Ishikawa (cell line): ENCODE measurements around the gene PLEKHA7.

Source experiments
- CEBPB ChIP-seq: IDR thresholded peaks from 2 replicates; pipeline ENCODE4 v1.6.1; 2012
- CREB1 ChIP-seq: IDR thresholded peaks from 2 replicates; pipeline ENCODE4 v1.6.1; 2012; ENCODE audit warnings: low read depth
- EGR1 ChIP-seq: IDR thresholded peaks from 2 replicates; pipeline ENCODE4 v1.6.1; 2012
- EP300 ChIP-seq: IDR thresholded peaks from 2 replicates; pipeline ENCODE4 v1.6.1; 2012; ENCODE audit warnings: borderline replicate concordance
- FOXM1 ChIP-seq: IDR thresholded peaks from 2 replicates; pipeline ENCODE4 v1.6.1; 2012; ENCODE audit warnings: low read depth, borderline replicate concordance
- NFIC ChIP-seq: IDR thresholded peaks from 2 replicates; pipeline ENCODE4 v1.6.1; 2012
- RAD21 ChIP-seq: IDR thresholded peaks from 2 replicates; pipeline ENCODE4 v1.6.1; 2012; ENCODE audit warnings: low read depth
- TAF1 ChIP-seq: IDR thresholded peaks from 2 replicates; pipeline ENCODE4 v1.6.1; 2012; ENCODE audit warnings: low read depth, mild to moderate bottlenecking
- TCF12 ChIP-seq: IDR thresholded peaks from 2 replicates; pipeline ENCODE4 v1.6.1; 2012; ENCODE audit warnings: low read depth
- TEAD4 ChIP-seq: IDR thresholded peaks from 2 replicates; pipeline ENCODE4 v1.6.1; 2012
- YY1 ChIP-seq: IDR thresholded peaks from 2 replicates; pipeline ENCODE4 v1.6.1; 2012; ENCODE audit warnings: low read depth
- ZBTB7A ChIP-seq: IDR thresholded peaks from 2 replicates; pipeline ENCODE4 v1.6.1; 2012; ENCODE audit warnings: low read depth
- TF ChIP-seq, protein P1 (sequence below): IDR thresholded peaks from 2 replicates; pipeline ENCODE4 v1.6.1; 2012; ENCODE audit warnings: low read depth, mild to moderate bottlenecking
- TF ChIP-seq, protein P2 (sequence below): IDR thresholded peaks from 2 replicates; pipeline ENCODE4 v1.6.1; 2012
- TF ChIP-seq, protein P3 (sequence below): IDR thresholded peaks from 2 replicates; pipeline ENCODE4 v1.6.1; 2012

The PLEKHA7 gene

DNA sequence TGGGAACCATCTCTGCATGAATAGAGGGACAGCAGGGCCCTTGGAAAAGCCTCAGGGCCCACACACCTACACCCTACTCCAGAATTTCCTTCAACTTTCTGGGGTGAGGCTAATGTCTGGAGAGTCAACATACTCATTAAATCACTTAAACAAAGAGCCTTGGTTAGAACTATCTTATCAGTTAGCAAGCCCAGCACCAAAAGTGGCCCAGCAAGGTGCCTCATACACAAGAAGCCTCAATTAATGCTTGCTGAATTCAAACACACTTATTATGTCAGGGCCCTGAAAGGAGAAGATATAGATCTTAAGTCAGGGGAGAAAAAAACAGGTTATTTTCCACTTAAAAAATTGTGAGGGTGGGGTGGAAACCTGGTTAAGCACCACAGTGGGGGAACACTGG lies 214.3 kb downstream of the PLEKHA7 start:
- TF ChIP-seq CREB1 (no peak), YY1 (no peak)
- TF ChIP-seq, protein P1, sequence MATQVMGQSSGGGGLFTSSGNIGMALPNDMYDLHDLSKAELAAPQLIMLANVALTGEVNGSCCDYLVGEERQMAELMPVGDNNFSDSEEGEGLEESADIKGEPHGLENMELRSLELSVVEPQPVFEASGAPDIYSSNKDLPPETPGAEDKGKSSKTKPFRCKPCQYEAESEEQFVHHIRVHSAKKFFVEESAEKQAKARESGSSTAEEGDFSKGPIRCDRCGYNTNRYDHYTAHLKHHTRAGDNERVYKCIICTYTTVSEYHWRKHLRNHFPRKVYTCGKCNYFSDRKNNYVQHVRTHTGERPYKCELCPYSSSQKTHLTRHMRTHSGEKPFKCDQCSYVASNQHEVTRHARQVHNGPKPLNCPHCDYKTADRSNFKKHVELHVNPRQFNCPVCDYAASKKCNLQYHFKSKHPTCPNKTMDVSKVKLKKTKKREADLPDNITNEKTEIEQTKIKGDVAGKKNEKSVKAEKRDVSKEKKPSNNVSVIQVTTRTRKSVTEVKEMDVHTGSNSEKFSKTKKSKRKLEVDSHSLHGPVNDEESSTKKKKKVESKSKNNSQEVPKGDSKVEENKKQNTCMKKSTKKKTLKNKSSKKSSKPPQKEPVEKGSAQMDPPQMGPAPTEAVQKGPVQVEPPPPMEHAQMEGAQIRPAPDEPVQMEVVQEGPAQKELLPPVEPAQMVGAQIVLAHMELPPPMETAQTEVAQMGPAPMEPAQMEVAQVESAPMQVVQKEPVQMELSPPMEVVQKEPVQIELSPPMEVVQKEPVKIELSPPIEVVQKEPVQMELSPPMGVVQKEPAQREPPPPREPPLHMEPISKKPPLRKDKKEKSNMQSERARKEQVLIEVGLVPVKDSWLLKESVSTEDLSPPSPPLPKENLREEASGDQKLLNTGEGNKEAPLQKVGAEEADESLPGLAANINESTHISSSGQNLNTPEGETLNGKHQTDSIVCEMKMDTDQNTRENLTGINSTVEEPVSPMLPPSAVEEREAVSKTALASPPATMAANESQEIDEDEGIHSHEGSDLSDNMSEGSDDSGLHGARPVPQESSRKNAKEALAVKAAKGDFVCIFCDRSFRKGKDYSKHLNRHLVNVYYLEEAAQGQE = no peak

DNA sequence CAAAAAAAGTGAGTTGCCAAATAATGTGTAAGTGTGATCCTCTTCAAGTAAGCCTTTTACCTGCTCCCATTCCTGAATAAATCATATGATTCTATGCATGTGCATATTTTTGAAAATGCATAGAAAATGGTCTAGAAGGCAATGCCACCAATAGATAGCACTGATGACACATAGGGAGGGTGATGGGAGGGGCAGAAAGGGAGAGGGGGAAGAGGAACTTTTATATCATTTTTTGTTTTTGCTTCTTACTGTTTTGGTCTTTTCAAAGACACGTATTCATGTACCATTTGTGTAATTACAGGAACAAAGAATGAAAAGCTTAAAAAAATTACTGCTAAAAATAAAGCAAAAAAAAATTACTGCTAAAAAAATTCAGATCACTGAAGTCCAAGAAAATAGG lies 215.0 kb downstream of the PLEKHA7 start:
- TF ChIP-seq TCF12 (no peak), YY1 (no peak)

DNA sequence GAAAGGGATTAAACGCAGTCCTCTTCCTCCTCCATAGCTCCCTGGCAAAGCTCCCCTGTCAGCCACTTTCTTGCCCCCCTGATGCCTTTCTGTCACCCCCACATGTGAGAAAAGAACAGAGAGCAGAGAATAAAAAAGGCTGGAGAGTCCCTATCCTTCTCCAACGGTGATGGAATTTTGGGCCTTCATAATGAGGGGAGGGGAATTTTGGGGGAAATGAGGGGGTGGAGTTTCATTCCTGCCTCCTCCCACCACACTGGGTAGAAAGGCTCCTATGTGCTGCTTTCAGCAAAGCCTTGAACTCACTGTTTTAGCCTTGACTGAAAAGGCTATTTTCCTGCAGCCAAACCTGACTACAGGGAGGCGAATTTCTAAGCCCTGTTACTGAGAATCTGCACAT lies 216.4 kb downstream of the PLEKHA7 start:
- TF ChIP-seq, protein P2, sequence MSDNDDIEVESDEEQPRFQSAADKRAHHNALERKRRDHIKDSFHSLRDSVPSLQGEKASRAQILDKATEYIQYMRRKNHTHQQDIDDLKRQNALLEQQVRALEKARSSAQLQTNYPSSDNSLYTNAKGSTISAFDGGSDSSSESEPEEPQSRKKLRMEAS = no peak
- TF ChIP-seq, protein P3, sequence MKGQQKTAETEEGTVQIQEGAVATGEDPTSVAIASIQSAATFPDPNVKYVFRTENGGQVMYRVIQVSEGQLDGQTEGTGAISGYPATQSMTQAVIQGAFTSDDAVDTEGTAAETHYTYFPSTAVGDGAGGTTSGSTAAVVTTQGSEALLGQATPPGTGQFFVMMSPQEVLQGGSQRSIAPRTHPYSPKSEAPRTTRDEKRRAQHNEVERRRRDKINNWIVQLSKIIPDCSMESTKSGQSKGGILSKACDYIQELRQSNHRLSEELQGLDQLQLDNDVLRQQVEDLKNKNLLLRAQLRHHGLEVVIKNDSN = no peak
- TF ChIP-seq NFIC (no peak), TAF1 (no peak), TEAD4 (no peak), EGR1 (no peak), CEBPB (no peak)

DNA sequence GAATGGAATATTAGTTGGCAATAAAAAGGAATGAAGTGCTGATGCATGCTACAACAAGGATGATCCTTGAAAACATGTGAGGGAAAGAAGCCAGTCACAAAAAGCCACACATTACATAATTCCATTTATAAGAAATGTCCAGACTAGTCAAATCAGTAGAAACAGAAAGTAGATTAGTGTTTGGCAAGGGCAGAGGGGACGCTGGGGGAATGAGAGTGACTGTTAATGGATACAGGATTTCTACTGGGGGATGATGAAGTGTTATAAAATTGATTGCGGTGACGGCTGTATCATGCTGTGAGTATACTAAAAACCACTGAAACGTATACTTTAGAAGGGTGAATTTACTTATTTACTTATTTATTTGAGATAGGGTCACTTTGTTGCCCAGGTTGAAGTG lies 217.9 kb downstream of the PLEKHA7 start:
- TF ChIP-seq CEBPB (no peak), ZBTB7A (no peak), FOXM1 (no peak), EP300 (no peak), EGR1 (no peak)

DNA sequence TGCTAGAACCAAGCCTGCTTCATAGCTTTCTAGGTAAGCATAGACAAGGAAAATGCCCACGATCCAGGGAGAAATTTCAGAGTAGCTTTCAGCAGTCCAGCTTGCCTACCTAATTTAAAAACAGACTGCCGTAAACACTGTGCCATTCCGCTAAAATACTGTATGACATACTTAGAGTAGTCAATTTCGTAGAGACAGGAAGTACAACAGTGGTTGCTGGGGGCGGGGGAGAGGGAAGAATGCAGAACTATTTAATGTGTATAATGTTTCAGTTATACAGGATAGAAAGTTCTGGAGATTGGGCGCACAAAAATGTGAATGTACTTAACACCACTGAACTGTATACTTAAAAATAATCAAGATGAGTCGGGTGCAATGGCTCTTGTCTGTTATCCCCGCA lies 219.1 kb downstream of the PLEKHA7 start:
- TF ChIP-seq YY1 (no peak), CREB1 (no peak), CEBPB (no peak), EGR1 (no peak), TAF1 (no peak), NFIC (no peak), TCF12 (no peak), FOXM1 (no peak), EP300 (no peak), RAD21 (no peak), TEAD4 (no peak), ZBTB7A (no peak)
- TF ChIP-seq, protein P3 = no peak
- TF ChIP-seq, protein P2 = no peak
- TF ChIP-seq, protein P1 = no peak

DNA sequence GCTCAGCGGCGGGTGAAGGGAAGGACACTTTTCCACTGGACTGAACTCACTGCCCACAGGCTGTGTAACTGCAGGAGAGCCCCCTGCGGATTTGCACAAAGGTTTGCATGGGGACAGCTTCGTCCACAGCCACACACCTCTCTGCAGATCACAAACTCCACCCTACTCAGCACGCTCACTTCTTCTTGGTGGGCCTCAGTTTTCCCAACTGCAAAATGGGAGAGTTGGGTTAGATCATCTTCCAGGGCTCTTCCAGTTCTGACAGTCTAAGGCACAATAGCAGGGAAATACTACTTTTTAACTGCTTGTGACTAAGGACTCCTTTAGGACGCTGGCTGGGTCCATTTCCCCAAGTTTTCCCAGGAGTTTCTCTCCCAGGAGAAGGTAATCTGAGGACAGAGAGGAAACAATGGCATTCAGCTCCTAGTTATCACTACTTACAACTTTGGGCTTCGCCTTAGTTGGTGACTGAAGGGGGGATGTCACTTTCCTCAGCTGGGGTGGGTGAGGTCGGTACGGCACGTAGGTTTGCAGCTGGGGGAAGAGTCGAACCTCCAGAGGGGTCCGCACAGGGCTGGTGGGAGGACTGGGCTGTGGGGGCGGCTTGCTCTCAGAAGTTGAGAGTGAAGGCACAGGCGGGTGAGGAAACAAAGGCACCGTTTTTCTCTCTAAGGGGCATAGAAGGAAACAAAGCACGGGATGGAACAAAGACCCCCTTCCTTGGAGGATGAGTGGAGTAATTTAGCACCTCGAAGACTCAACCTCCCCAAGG lies 220.0 kb downstream of the PLEKHA7 start:
- TF ChIP-seq RAD21 = no peak
- TF ChIP-seq, protein P2 = no peak
- no peak for TF ChIP-seq TAF1
- no peak for TF ChIP-seq FOXM1
- no peak for TF ChIP-seq ZBTB7A
- TF ChIP-seq NFIC = no peak

DNA sequence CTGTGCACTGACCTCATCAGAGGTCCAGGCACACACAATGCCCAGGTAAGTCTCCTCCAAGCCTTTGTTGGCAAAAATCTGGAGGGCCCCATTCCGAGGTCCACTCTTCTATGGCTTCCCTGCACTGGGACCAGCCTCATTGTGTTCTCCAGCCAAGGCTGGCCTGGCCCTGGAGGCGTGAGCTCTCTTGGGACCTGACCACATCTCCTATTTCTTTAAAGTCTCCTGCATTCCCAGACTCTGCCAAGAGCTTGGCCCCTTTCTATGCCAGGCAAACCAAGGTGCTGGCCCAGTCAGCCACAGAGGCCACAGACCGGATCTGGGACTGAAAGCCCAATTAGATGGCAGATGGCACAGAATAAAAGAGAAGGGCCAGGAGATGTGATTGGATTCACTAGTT lies 220.7 kb downstream of the PLEKHA7 start:
- TF ChIP-seq, protein P2 = no peak
- TF ChIP-seq TAF1 (no peak), CREB1 (no peak), TEAD4 (no peak), YY1 (no peak), NFIC (no peak), ZBTB7A (no peak), FOXM1 (no peak), EP300 (no peak), TCF12 (no peak), RAD21 (no peak), CEBPB (no peak)
- TF ChIP-seq, protein P3 = no peak
- TF ChIP-seq, protein P1 = no peak
